ENCODE measurements around the gene TMEM183A. TPM values are rescaled to one million over a fixed set of nuclear protein-coding genes. Genes with fewer than 3 reads are reported as not detected.

The TMEM183A gene
- total RNA-seq, 2 donors from 2014 or later = 40.8 to 43.5 TPM

GRCh38 chr1:203039609-203040512 lies 32.7 kb downstream of the TMEM183A start:
- DNase-seq (ENCODE audit: low spot score) = no peak
- intact Hi-C loops (cut with DNase I) = loop anchor here (5.0 to 10.0 kb wide), 2 partner anchors 75 to 177 kb away; no protein-coding TSS in a partner anchor

- intact Hi-C loops (cut with DNase I) = loop anchor here in 1 of 2 donors (5.0 to 10.0 kb wide), 2 partner anchors 74 to 177 kb away; no protein-coding TSS in a partner anchor
- no peak for DNase-seq (ENCODE audit: low spot score)
Observed at GRCh38 chr1:203040513-203041275, 33.5 kb downstream of the TMEM183A start.

- intact Hi-C loops (cut with DNase I) = loop anchor here in 1 of 2 donors (5.0 to 10.0 kb wide), 2 partner anchors 73 to 176 kb away; no protein-coding TSS in a partner anchor
Observed at GRCh38 chr1:203041351-203041932, 34.3 kb downstream of the TMEM183A start.

GRCh38 chr1:203043830-203044545 lies 36.8 kb downstream of the TMEM183A start:
- intact Hi-C loops (cut with DNase I) = loop anchor here in 1 of 2 donors (5.0 to 10.0 kb wide), 2 partner anchors 71 to 173 kb away; no protein-coding TSS in a partner anchor
- peak; percentile 58 for DNase-seq (ENCODE audit: low spot score)

More at GRCh38 chr1:203041351-203041932, 34.3 kb downstream of the TMEM183A start:
- DNase-seq (ENCODE audit: low spot score) = no peak

GRCh38 chr1:203044546-203045250 lies 37.5 kb downstream of the TMEM183A start:
- DNase-seq (ENCODE audit: low spot score) = peak; percentile 52
- intact Hi-C loops (cut with DNase I) = loop anchor here in 1 of 2 donors (5.0 to 10.0 kb wide), 2 partner anchors 70 to 173 kb away; no protein-coding TSS in a partner anchor

GRCh38 chr1:203045336-203045735 lies 38.2 kb downstream of the TMEM183A start:
- intact Hi-C loops (cut with DNase I) = loop anchor here in 1 of 2 donors (10.0 kb wide), 1 partner anchor 69 kb away; no protein-coding TSS in a partner anchor

GRCh38 chr1:203045821-203046594 lies 38.8 kb downstream of the TMEM183A start:
- peak; percentile 66 for DNase-seq (ENCODE audit: low spot score)
- intact Hi-C loops (cut with DNase I) = loop anchor here in 1 of 2 donors (10.0 kb wide), 1 partner anchor 69 kb away; no protein-coding TSS in a partner anchor

More at GRCh38 chr1:203045336-203045735, 38.2 kb downstream of the TMEM183A start:
- DNase-seq (ENCODE audit: low spot score) = peak; percentile 72

- intact Hi-C loops (cut with DNase I) = loop anchor here in 1 of 2 donors (10.0 kb wide), 1 partner anchor 68 kb away; no protein-coding TSS in a partner anchor
- DNase-seq (ENCODE audit: low spot score) = no peak
Observed at GRCh38 chr1:203046984-203047630, 39.9 kb downstream of the TMEM183A start.

- intact Hi-C loops (cut with DNase I) = loop anchor here in 1 of 2 donors (10.0 kb wide), 1 partner anchor 67 kb away; no protein-coding TSS in a partner anchor
- no peak for DNase-seq (ENCODE audit: low spot score)
Observed at GRCh38 chr1:203048086-203048485, 40.9 kb downstream of the TMEM183A start.

- intact Hi-C loops (cut with DNase I) = loop anchor here in 1 of 2 donors (10.0 kb wide), 1 partner anchor 66 kb away; no protein-coding TSS in a partner anchor
- DNase-seq (ENCODE audit: low spot score) = no peak
Observed at GRCh38 chr1:203048555-203049051, 41.4 kb downstream of the TMEM183A start.

- DNase-seq (ENCODE audit: low spot score) = no peak
- intact Hi-C loops (cut with DNase I) = loop anchor here in 1 of 2 donors (10.0 kb wide), 1 partner anchor 66 kb away; no protein-coding TSS in a partner anchor
Observed at GRCh38 chr1:203049077-203049476, 41.9 kb downstream of the TMEM183A start.

- intact Hi-C loops (cut with DNase I) = loop anchor here in 1 of 2 donors (10.0 kb wide), 1 partner anchor 65 kb away; no protein-coding TSS in a partner anchor
Observed at GRCh38 chr1:203049576-203050180, 42.5 kb downstream of the TMEM183A start.

GRCh38 chr1:203050826-203051225 lies 43.7 kb downstream of the TMEM183A start:
- intact Hi-C loops (cut with DNase I) = no loop called here

More at GRCh38 chr1:203049576-203050180, 42.5 kb downstream of the TMEM183A start:
- DNase-seq (ENCODE audit: low spot score) = peak; percentile 64

GRCh38 chr1:203051841-203052324 lies 44.7 kb downstream of the TMEM183A start:
- DNase-seq (ENCODE audit: low spot score) = no peak
- intact Hi-C loops (cut with DNase I) = no loop called here

More at GRCh38 chr1:203050826-203051225, 43.7 kb downstream of the TMEM183A start:
- no peak for DNase-seq (ENCODE audit: low spot score)

GRCh38 chr1:203052601-203053000 lies 45.4 kb downstream of the TMEM183A start:
- no peak for DNase-seq (ENCODE audit: low spot score)
- intact Hi-C loops (cut with DNase I) = no loop called here

Data from posterior vena cava (tissue), 2 donors.